Glutamatergic neuron (in vitro differentiated cells): Measurements from ENCODE around the gene PTPN22. TPM values are rescaled to one million over a fixed set of nuclear protein-coding genes. Genes with fewer than 3 reads are reported as not detected.
A peak's percentile ranks its signal among the peaks of the same experiment; 100 is the strongest.

ENCODE experiments used
- DNase-seq: peaks from one replicate; pipeline ENCODE4 v3.0.0; 2022
- H3K27ac Mint-ChIP-seq: one replicate; pipeline ENCODE4 v1.8.0; 2020; ENCODE audit warnings: mild to moderate bottlenecking, mixed read lengths, inconsistent platforms; ENCODE audit not compliant: unreplicated experiment
- H3K27me3 Mint-ChIP-seq: one replicate; pipeline ENCODE4 v1.8.0; 2020; ENCODE audit warnings: mild to moderate bottlenecking, moderate library complexity, mixed read lengths, inconsistent platforms; ENCODE audit not compliant: unreplicated experiment
- H3K36me3 Mint-ChIP-seq: one replicate; pipeline ENCODE4 v1.8.0; 2020; ENCODE audit warnings: mild to moderate bottlenecking, mixed read lengths, inconsistent platforms; ENCODE audit not compliant: unreplicated experiment
- H3K4me1 Mint-ChIP-seq: one replicate; pipeline ENCODE4 v1.8.0; 2020; ENCODE audit warnings: mild to moderate bottlenecking, low read depth, mixed read lengths, inconsistent platforms; ENCODE audit not compliant: unreplicated experiment
- H3K4me3 Mint-ChIP-seq: one replicate; pipeline ENCODE4 v1.8.0; 2020; ENCODE audit warnings: mild to moderate bottlenecking, mixed read lengths, inconsistent platforms; ENCODE audit not compliant: unreplicated experiment
- H3K9me3 Mint-ChIP-seq: one replicate; pipeline ENCODE4 v1.8.0; 2020; ENCODE audit warnings: mild to moderate bottlenecking, moderate library complexity, mixed read lengths, inconsistent platforms; ENCODE audit not compliant: unreplicated experiment
- total RNA-seq: library from RNA; stranded (reverse); fragmentation: NEBNext Ultra II Directional; extraction: Animal tissue kit (Norgen Biotek cat#: 25700); gene quantifications from one replicate; pipeline ENCODE4 v1.2.1, GENCODE V29; 2021; ENCODE audit not compliant: unreplicated experiment
- TF ChIP-seq, protein P1 (sequence below): fragments of 200-600 bp; sonication (generic); IDR thresholded peaks from one replicate; pipeline ENCODE4 v1.5.0; 2021; ENCODE audit not compliant: partially characterized antibody, unreplicated experiment

Gene PTPN22
- total RNA-seq, 1 donor from 2014 or later: not detected

GRCh38 chr1:113782406-113782805 is 89.1 kb downstream of the PTPN22 start:
- TF ChIP-seq, protein P1, sequence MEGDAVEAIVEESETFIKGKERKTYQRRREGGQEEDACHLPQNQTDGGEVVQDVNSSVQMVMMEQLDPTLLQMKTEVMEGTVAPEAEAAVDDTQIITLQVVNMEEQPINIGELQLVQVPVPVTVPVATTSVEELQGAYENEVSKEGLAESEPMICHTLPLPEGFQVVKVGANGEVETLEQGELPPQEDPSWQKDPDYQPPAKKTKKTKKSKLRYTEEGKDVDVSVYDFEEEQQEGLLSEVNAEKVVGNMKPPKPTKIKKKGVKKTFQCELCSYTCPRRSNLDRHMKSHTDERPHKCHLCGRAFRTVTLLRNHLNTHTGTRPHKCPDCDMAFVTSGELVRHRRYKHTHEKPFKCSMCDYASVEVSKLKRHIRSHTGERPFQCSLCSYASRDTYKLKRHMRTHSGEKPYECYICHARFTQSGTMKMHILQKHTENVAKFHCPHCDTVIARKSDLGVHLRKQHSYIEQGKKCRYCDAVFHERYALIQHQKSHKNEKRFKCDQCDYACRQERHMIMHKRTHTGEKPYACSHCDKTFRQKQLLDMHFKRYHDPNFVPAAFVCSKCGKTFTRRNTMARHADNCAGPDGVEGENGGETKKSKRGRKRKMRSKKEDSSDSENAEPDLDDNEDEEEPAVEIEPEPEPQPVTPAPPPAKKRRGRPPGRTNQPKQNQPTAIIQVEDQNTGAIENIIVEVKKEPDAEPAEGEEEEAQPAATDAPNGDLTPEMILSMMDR: no peak
- Mint-ChIP-seq H3K27ac (no peak overlapping the region), H3K4me1 (peaks cover 10% of the 10 kb centered on the region), H3K9me3 (no peaks in the 10 kb centered on the region), H3K36me3 (no peaks in the 10 kb centered on the region), H3K4me3 (no peak overlapping the region), H3K27me3 (no peaks in the 10 kb centered on the region)
- no peak for DNase-seq

DNA sequence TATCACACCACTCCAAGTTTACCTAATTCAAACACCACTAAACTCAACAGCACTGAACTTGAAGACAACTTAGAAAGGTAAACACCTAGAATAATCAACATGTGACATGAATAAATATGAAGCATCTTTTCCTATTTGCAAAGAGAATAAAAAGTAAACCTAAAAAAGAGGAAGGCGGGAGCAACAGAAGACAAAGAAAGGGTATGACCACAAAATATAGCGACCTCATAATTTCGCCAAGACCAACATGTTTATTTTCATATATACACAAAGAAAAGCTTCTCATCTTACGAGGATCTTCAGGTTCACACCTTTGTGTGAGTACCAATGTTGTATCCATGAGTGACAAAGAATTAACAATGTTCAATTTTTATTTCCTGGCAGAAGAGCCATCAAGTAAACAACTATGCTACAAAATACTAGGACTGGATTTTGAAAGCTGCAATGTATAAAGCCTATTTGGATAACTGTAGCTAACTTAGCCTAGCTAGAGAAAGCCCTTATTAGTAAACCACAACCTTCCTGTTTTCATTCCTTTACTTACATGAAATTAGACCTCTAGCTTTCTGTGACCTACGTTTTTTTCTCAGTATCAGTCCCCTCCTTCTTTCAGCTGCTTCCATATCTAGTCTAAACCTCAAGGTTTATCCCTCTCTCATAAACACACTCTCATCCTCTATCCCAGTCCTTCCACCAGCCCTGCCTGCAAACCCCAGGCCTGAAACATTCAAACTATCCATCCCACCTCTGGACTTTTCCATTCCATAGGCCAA is 91.0 kb downstream of the PTPN22 start:
- Mint-ChIP-seq H3K9me3 (no peaks in the 10 kb centered on the region), H3K36me3 (no peaks in the 10 kb centered on the region), H3K4me3 (no peak overlapping the region)

GRCh38 chr1:113779542-113779941 is 92.0 kb downstream of the PTPN22 start:
- Mint-ChIP-seq H3K4me1 (peaks cover 3% of the 10 kb centered on the region), H3K9me3 (no peaks in the 10 kb centered on the region), H3K27me3 (no peaks in the 10 kb centered on the region), H3K27ac (no peak overlapping the region), H3K36me3 (no peaks in the 10 kb centered on the region), H3K4me3 (no peak overlapping the region)
- no peak for DNase-seq
- TF ChIP-seq, protein P1: no peak

More for the DNA sequence above, 91.0 kb downstream of the PTPN22 start:
- H3K4me1 Mint-ChIP-seq: peaks cover 4% of the 10 kb centered on the region
- no peak for DNase-seq
- TF ChIP-seq, protein P1: no peak
- no peaks in the 10 kb centered on the region for H3K27me3 Mint-ChIP-seq
- no peak overlapping the region for H3K27ac Mint-ChIP-seq

GRCh38 chr1:113777561-113777960 is 94.0 kb downstream of the PTPN22 start:
- TF ChIP-seq, protein P1: no peak
- no peaks in the 10 kb centered on the region for H3K27me3 Mint-ChIP-seq
- no peak overlapping the region for H3K27ac Mint-ChIP-seq
- H3K4me1 Mint-ChIP-seq: peaks cover 2% of the 10 kb centered on the region
- no peaks in the 10 kb centered on the region for H3K36me3 Mint-ChIP-seq
- no peak overlapping the region for H3K4me3 Mint-ChIP-seq
- no peak for DNase-seq
- no peaks in the 10 kb centered on the region for H3K9me3 Mint-ChIP-seq

DNA sequence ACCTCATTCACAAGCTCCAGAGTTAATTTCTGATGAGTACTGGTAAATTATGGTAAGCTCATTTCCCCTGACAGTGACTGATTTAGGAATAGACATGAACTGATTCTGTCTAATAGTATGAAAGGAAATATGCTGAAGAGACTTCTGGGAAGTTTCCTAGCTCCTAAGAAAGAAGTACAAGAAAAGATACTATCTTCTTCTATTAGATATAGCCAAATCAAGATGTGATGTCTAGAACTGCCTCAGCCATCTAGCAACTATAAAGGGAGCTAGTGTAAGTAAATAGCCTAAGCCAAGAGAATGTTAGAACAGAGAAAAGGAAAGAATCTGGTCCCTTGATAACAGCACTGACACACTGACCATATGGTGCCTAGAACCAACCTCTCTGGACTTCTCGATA is 101.5 kb downstream of the PTPN22 start:
- peaks cover 59% of the 10 kb centered on the region for H3K4me1 Mint-ChIP-seq

More for the DNA sequence above, 101.5 kb downstream of the PTPN22 start:
- Mint-ChIP-seq H3K4me3 (peak overlapping the region; percentile 61), H3K27me3 (peaks cover 2% of the 10 kb centered on the region), H3K27ac (peak overlapping the region; percentile 93), H3K36me3 (no peaks in the 10 kb centered on the region), H3K9me3 (peaks cover 4% of the 10 kb centered on the region)
- TF ChIP-seq, protein P1: no peak
- DNase-seq: no peak
